HepG2 (cell line): Measurements from ENCODE around the gene SMARCA4. TPM values are rescaled to one million over a fixed set of nuclear protein-coding genes. Genes with fewer than 3 reads are reported as not detected.
A peak's percentile ranks its signal among the peaks of the same experiment; 100 is the strongest.

ENCODE experiments used
- ATAC-seq: fragments of 200-7000 bp; cut with Tn5 transposase; 3 replicates; pipeline ENCODE4 v1.9.1; 2020; ENCODE audit warnings: mild to moderate bottlenecking, moderate library complexity
- BruUV-seq: library from RNA; stranded (reverse); fragments of 400-500 nt; replicated peaks from 2 replicates; lab custom pipeline; 2021; lab: Mats Ljungman, UMichigan
- CTCF ChIA-PET: fragments of 300-600 bp; formaldehyde crosslinking; extraction: SDS; loops from one replicate; lab custom pipeline; 2021; ENCODE audit warnings: low total read pairs, inconsistent platforms, low intra/inter-chr PET ratio; lab: Yijun Ruan, JAX
- POLR2A ChIA-PET: fragments of 350-600 bp; sonication (Branson Sonifier 250); formaldehyde crosslinking; loops from one replicate; lab custom pipeline; 2020; ENCODE audit warnings: antibody characterized with exemption, inconsistent platforms; lab: Yijun Ruan, JAX
- DNase-seq: peaks from one replicate; pipeline ENCODE4 v3.0.0-alpha.2; 2015; ENCODE audit warnings: low spot score
- FAIRE-seq: peaks from 3 replicates; lab custom pipeline; 2011; peaks lifted over from hg19 to GRCh38; lab: Jason Lieb, UNC
- H2AFZ ChIP-seq: one replicate; pipeline ENCODE4 v1.6.1; 2011; ENCODE audit warnings: low read length, inconsistent platforms
- H3K27ac ChIP-seq: fragments of 300-600 bp; 3 replicates; pipeline ENCODE4 v1.8.0; 2011; ENCODE audit warnings: mixed run types, mild to moderate bottlenecking, mixed read lengths, low read length, inconsistent platforms; ENCODE audit not compliant: insufficient read depth; ENCODE audit errors: extremely low read length
- H3K27me3 ChIP-seq, 2 experiments: fragments of 200-600 bp in 1 of 2; 2 replicates in 1 of 2; 3 replicates in 1 of 2; pipeline versions ENCODE4 v1.6.0 to v1.8.0; 2011; ENCODE audit warnings: low read length in 2 of 2, mild to moderate bottlenecking in 2 of 2, moderate library complexity in 2 of 2, inconsistent platforms in 1 of 2; ENCODE audit not compliant: insufficient read depth in 2 of 2, control insufficient read depth in 1 of 2
- H3K36me3 ChIP-seq, 2 experiments: fragments of 200-600 bp in 1 of 2; replicated peaks in 1 of 2; 2 replicates in 1 of 2; 3 replicates in 1 of 2; pipeline versions ENCODE4 v1.5.1 to v1.8.0; 2011; ENCODE audit warnings: low read length in 2 of 2, inconsistent platforms in 1 of 2; ENCODE audit not compliant: insufficient read depth in 2 of 2, control insufficient read depth in 1 of 2
- H3K4me1 ChIP-seq: 2 replicates; pipeline ENCODE4 v1.5.1; 2012; ENCODE audit warnings: low read length, inconsistent platforms; ENCODE audit not compliant: insufficient read depth
- H3K4me2 ChIP-seq: 2 replicates; pipeline ENCODE4 v1.6.0; 2011; ENCODE audit warnings: low read depth, low read length, inconsistent platforms
- H3K4me3 ChIP-seq, 3 experiments: fragments of 200-600 bp in 1 of 3; sonication (generic), shearing (Covaris generic) in 1 of 3; replicated peaks in 1 of 3; 2 replicates each; pipeline ENCODE4 v1.5.1; 2011 to 2016; ENCODE audit warnings: low read length in 3 of 3, inconsistent platforms in 2 of 3, low read depth in 2 of 3, mild to moderate bottlenecking in 2 of 3, control low read depth in 1 of 3, mixed read lengths in 1 of 3; ENCODE audit not compliant: insufficient read depth in 1 of 3
- H3K79me2 ChIP-seq: one replicate; pipeline ENCODE4 v1.6.1; 2011; ENCODE audit warnings: low read length, inconsistent platforms; ENCODE audit not compliant: insufficient read depth
- H3K9ac ChIP-seq: 2 replicates; pipeline ENCODE4 v1.6.0; 2011; ENCODE audit warnings: mild to moderate bottlenecking, low read depth, low read length, inconsistent platforms; ENCODE audit not compliant: insufficient read depth
- H3K9me3 ChIP-seq: 2 replicates; pipeline ENCODE4 v1.5.1; 2012; ENCODE audit warnings: mild to moderate bottlenecking, low read length
- H4K20me1 ChIP-seq: 2 replicates; pipeline ENCODE4 v1.6.0; 2011; ENCODE audit warnings: inconsistent platforms, mild to moderate bottlenecking, low read length, moderate library complexity; ENCODE audit not compliant: insufficient read depth
- ATF7 ChIP-seq, 2 experiments: fragments of 450-650 bp in 1 of 2; sonication (generic) in 1 of 2; formaldehyde crosslinking in 1 of 2; IDR thresholded peaks; 2 replicates each; pipeline versions ENCODE4 v1.4.0 to v1.6.1; 2016 to 2020; ENCODE audit warnings: antibody characterized with exemption in 1 of 2, mild to moderate bottlenecking in 1 of 2, missing genetic modification reagents in 1 of 2
- KDM6A ChIP-seq: IDR thresholded peaks from 2 replicates; pipeline ENCODE4 v1.6.1; 2016; ENCODE audit warnings: low read depth
- MYPOP ChIP-seq: sonication (generic); formaldehyde crosslinking; IDR thresholded peaks from 2 replicates; pipeline ENCODE4 v1.8.1; 2023; ENCODE audit warnings: mild to moderate bottlenecking, moderate library complexity, missing genetic modification reagents
- ZFY ChIP-seq: sonication (generic); formaldehyde crosslinking; IDR thresholded peaks from 2 replicates; pipeline ENCODE4 v1.4.0; 2020; ENCODE audit warnings: missing genetic modification reagents
- ZNF251 ChIP-seq: sonication (generic); formaldehyde crosslinking; IDR thresholded peaks from 2 replicates; pipeline ENCODE4 v1.9.0; 2021; ENCODE audit warnings: mild to moderate bottlenecking, missing genetic modification reagents
- WGBS: methylation state at CpG from one replicate; pipeline ENCODE4 v1.1.6; 2017; ENCODE audit warnings: low lambda C conversion rate; 5-methylcytosine and 5-hydroxymethylcytosine counted together
- in situ Hi-C: cut with HindIII; loops from 2 replicates; pipeline ENCODE4 v1.10.0; 2017; ENCODE audit warnings: low pct_unique_long_range_greater_than_20kb; ENCODE audit not compliant: extremely low pct_ligation_motif_present
- intact Hi-C: fragments of 100-400 bp; cut with micrococcal nuclease; formaldehyde crosslinking; loops from one replicate; pipeline ENCODE4 v1.10.0; 2022; ENCODE audit not compliant: unreplicated experiment
- polyA plus RNA-seq, 8 experiments: library from polyadenylated mRNA; depleted of rRNA in 3 of 8; stranded (reverse) in 7 of 8; unstranded in 1 of 8; fragments of >200 nt; fragmentation: Illumina TruSeq in 4 of 8; extraction: Trizol in 4 of 8; gene quantifications; 2 replicates each; pipeline versions ENCODE4 v1.2.1 to v1.2.3, GENCODE V29; 2011 to 2016; ENCODE audit warnings: low read depth in 4 of 8, missing spikeins in 1 of 8, mixed read lengths in 1 of 8; ENCODE audit not compliant: insufficient read depth in 1 of 8
- total RNA-seq, 5 experiments: library from RNA; depleted of rRNA; stranded (reverse); fragments of >200 nt; fragmentation: Illumina TruSeq; extraction: Trizol; gene quantifications; 2 replicates each; pipeline ENCODE4 v1.2.3, GENCODE V29; 2016; ENCODE audit warnings: low read depth in 1 of 5
- TF ChIP-seq, protein P1 (sequence below): sonication (generic); formaldehyde crosslinking; IDR thresholded peaks from 2 replicates; pipeline ENCODE4 v1.8.0; 2022; ENCODE audit warnings: missing genetic modification reagents, mild to moderate bottlenecking, moderate library complexity, borderline replicate concordance

SMARCA4 gene
- total and polyA plus RNA-seq, 2 of the 13 experiments (the other 11 are each of a cell fraction or from before 2014, with no cell fraction given): 25.4 to 45.9 TPM

DNA sequence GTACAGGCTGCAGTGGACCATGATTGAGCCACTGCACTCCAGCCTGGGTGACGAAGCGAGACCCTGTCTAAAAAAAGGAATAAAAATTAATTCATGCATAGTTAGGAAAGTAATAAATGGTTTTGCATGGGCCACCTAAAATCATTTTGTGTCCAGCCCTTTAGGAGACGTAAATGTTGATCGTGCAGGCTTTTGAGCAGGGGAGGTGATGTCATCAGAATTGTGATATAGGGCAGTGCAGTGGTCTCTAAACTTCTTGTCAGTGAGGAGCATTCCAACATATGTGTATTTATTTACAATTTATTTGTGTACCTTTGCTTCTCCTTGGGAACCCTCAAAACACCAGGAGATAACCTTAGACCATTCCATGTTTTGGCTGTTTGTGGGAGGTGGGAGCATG is 3.0 kb downstream of the SMARCA4 start:
- 0 out of 2 replicates have a peak, but pooled peaks cover 2% of the 10 kb centered on the region for H4K20me1 ChIP-seq
- H3K4me2 ChIP-seq: no peak overlapping the region
- no peak for TF ChIP-seq ZFY (CRISPR knock-in tag)
- TF ChIP-seq ATF7 (IDR thresholded peaks at IDR 0.05): peak; percentile 65
- TF ChIP-seq ATF7 (CRISPR knock-in tag; IDR thresholded peaks at IDR 0.05): no peak
- TF ChIP-seq, protein P1, sequence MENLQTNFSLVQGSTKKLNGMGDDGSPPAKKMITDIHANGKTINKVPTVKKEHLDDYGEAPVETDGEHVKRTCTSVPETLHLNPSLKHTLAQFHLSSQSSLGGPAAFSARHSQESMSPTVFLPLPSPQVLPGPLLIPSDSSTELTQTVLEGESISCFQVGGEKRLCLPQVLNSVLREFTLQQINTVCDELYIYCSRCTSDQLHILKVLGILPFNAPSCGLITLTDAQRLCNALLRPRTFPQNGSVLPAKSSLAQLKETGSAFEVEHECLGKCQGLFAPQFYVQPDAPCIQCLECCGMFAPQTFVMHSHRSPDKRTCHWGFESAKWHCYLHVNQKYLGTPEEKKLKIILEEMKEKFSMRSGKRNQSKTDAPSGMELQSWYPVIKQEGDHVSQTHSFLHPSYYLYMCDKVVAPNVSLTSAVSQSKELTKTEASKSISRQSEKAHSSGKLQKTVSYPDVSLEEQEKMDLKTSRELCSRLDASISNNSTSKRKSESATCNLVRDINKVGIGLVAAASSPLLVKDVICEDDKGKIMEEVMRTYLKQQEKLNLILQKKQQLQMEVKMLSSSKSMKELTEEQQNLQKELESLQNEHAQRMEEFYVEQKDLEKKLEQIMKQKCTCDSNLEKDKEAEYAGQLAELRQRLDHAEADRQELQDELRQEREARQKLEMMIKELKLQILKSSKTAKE (CRISPR knock-in tag): no peak
- no peak for TF ChIP-seq MYPOP (CRISPR knock-in tag)
- TF ChIP-seq KDM6A: no peak
- TF ChIP-seq ZNF251 (CRISPR knock-in tag): no peak
- 97% methylated on average over 4 of the region's 4 CpGs for WGBS
- peaks cover 43% of the 10 kb centered on the region for H3K4me1 ChIP-seq
- H3K36me3 ChIP-seq: peaks cover 0 to 6% of the 10 kb centered on the region in 2 experiments; a peak in 1 of 5 replicates
- no peaks in the 10 kb centered on the region for H3K27me3 ChIP-seq
- no peak for DNase-seq
- H3K9me3 ChIP-seq: no peaks in the 10 kb centered on the region
- no peak for ATAC-seq
- BruUV-seq: no TSS peak
- H3K79me2 ChIP-seq: peaks cover 61% of the 10 kb centered on the region
- FAIRE-seq: no peak
- H3K4me3 ChIP-seq: no peak overlapping the region
- H3K27ac ChIP-seq: no peak overlapping the region
- in situ Hi-C loops (no loop called here), intact Hi-C loops (no loop called here)
- H3K9ac ChIP-seq: 0 out of 2 replicates have a peak overlapping the region, but pooled peaks have one; percentile 15
- POLR2A ChIA-PET: interaction anchor here (0.6 kb wide), 1 partner anchor 94 kb away, joined by 4 read pairs; no protein-coding TSS in a partner anchor
- H2AFZ ChIP-seq: no peak overlapping the region
- CTCF ChIA-PET: no interaction called here
